NT2/D1 (cell line): ENCODE measurements around the gene GPR179.

ENCODE experiments used
- DNase-seq: peaks from one replicate; pipeline ENCODE4 v3.0.0-alpha.2; 2011; ENCODE audit warnings: low read depth, low spot score
- H3K27me3 ChIP-seq: 2 replicates; pipeline ENCODE4 v1.6.0; 2011; ENCODE audit warnings: mild to moderate bottlenecking; ENCODE audit not compliant: insufficient read length, insufficient read depth
- H3K36me3 ChIP-seq: 2 replicates; pipeline ENCODE4 v1.6.1; 2011; ENCODE audit warnings: mild to moderate bottlenecking, low read length, mixed read lengths; ENCODE audit not compliant: insufficient read depth, insufficient read length
- H3K4me1 ChIP-seq: 2 replicates; pipeline ENCODE4 v1.5.1; 2011; ENCODE audit not compliant: insufficient read depth, insufficient read length
- H3K4me3 ChIP-seq: 2 replicates; pipeline ENCODE4 v1.5.1; 2011; ENCODE audit warnings: low read depth; ENCODE audit not compliant: insufficient read length
- H3K9ac ChIP-seq: 2 replicates; pipeline ENCODE4 v1.6.0; 2011; ENCODE audit warnings: low read depth; ENCODE audit not compliant: insufficient read length
- H3K9me3 ChIP-seq: 2 replicates; pipeline ENCODE4 v1.5.1; 2011; ENCODE audit warnings: mild to moderate bottlenecking, low read length; ENCODE audit not compliant: insufficient read depth
- SUZ12 ChIP-seq: IDR thresholded peaks from 2 replicates; pipeline ENCODE4 v1.6.1; 2011; ENCODE audit not compliant: insufficient read length, insufficient read depth; ENCODE audit errors: extremely low read depth
- YY1 ChIP-seq: IDR thresholded peaks from 2 replicates; pipeline ENCODE4 v1.6.1; 2011; ENCODE audit not compliant: insufficient read length, insufficient read depth
- ZNF274 ChIP-seq: IDR thresholded peaks from 2 replicates; pipeline ENCODE4 v1.6.1; 2011; ENCODE audit warnings: mild to moderate bottlenecking, low read depth, low read length

Gene GPR179

GRCh38 chr17:38351412-38352222 lies 7.9 kb upstream of the GPR179 start, which contains the start of gene SOCS7:
Gene SOCS7, plus strand, starts transcription at chr17:38351844. Its CDS starts 209 bp downstream, at chr17:38352053.
- no peaks in the 10 kb centered on the region for H3K9me3 ChIP-seq
- DNase-seq, result peak; percentile 66
- H3K9ac ChIP-seq, result peak within 1 kb of the TSS; percentile 80
- no peaks in the 10 kb centered on the region for H3K36me3 ChIP-seq
- peaks cover 15% of the 10 kb centered on the region for H3K27me3 ChIP-seq
- TF ChIP-seq YY1 (no peak), ZNF274 (no peak), SUZ12 (no peak)
- peaks cover 3% of the 10 kb centered on the region for H3K4me1 ChIP-seq
- H3K4me3 ChIP-seq, result peak within 1 kb of the TSS; percentile 66

- peaks cover 15% of the 10 kb centered on the region for H3K27me3 ChIP-seq
- no peak for DNase-seq
- peaks cover 3% of the 10 kb centered on the region for H3K4me1 ChIP-seq
- no peaks in the 10 kb centered on the region for H3K9me3 ChIP-seq
- peak overlapping the region; percentile 36 for H3K9ac ChIP-seq
- H3K4me3 ChIP-seq, result no peak overlapping the region
- TF ChIP-seq YY1, result no peak
- TF ChIP-seq SUZ12, result no peak
- no peak for TF ChIP-seq ZNF274
- no peaks in the 10 kb centered on the region for H3K36me3 ChIP-seq
These were observed 6.3 kb upstream of the GPR179 start for GRCh38 chr17:38350035-38350434.

- DNase-seq, result peak; percentile 70
- no peaks in the 10 kb centered on the region for H3K9me3 ChIP-seq
- no peaks in the 10 kb centered on the region for H3K36me3 ChIP-seq
- peaks cover 15% of the 10 kb centered on the region for H3K27me3 ChIP-seq
- H3K9ac ChIP-seq, result no peak overlapping the region
- H3K4me1 ChIP-seq, result peaks cover 7% of the 10 kb centered on the region
- H3K4me3 ChIP-seq, result no peak overlapping the region
- TF ChIP-seq SUZ12 (no peak), ZNF274 (no peak), YY1 (no peak)
These were observed 5.5 kb upstream of the GPR179 start for GRCh38 chr17:38349097-38349730.

GRCh38 chr17:38345743-38346142 lies 2.0 kb upstream of the GPR179 start:
- H3K9me3 ChIP-seq, result no peaks in the 10 kb centered on the region
- H3K9ac ChIP-seq, result no peak overlapping the region
- no peaks in the 10 kb centered on the region for H3K36me3 ChIP-seq
- no peak for DNase-seq
- peaks cover 15% of the 10 kb centered on the region for H3K4me1 ChIP-seq
- no peak overlapping the region for H3K4me3 ChIP-seq
- TF ChIP-seq SUZ12, result no peak
- TF ChIP-seq YY1, result no peak
- TF ChIP-seq ZNF274, result no peak
- H3K27me3 ChIP-seq, result no peaks in the 10 kb centered on the region

- no peak overlapping the region for H3K9ac ChIP-seq
- TF ChIP-seq ZNF274 (no peak), SUZ12 (no peak), YY1 (no peak)
- no peaks in the 10 kb centered on the region for H3K36me3 ChIP-seq
- no peaks in the 10 kb centered on the region for H3K9me3 ChIP-seq
- H3K4me1 ChIP-seq, result peaks cover 15% of the 10 kb centered on the region
- H3K4me3 ChIP-seq, result no peak overlapping the region
- no peaks in the 10 kb centered on the region for H3K27me3 ChIP-seq
- DNase-seq, result no peak
These were observed 627 bp upstream of the GPR179 start for GRCh38 chr17:38344420-38344745.

GRCh38 chr17:38342886-38343607 lies 709 bp downstream of the GPR179 start:
- Histone ChIP-seq H3K36me3 (no peaks in the 10 kb centered on the region), H3K27me3 (peaks cover 4% of the 10 kb centered on the region), H3K9me3 (no peaks in the 10 kb centered on the region), H3K9ac (peak overlapping the region; percentile 11), H3K4me3 (no peak overlapping the region), H3K4me1 (peaks cover 15% of the 10 kb centered on the region)
- TF ChIP-seq YY1 (no peak), SUZ12 (no peak), ZNF274 (no peak)
- no peak for DNase-seq

GRCh38 chr17:38341035-38341721 lies 2.6 kb downstream of the GPR179 start:
- DNase-seq, result no peak
- H3K4me1 ChIP-seq, result peaks cover 15% of the 10 kb centered on the region
- H3K4me3 ChIP-seq, result no peak overlapping the region
- H3K27me3 ChIP-seq, result peaks cover 4% of the 10 kb centered on the region
- no peaks in the 10 kb centered on the region for H3K9me3 ChIP-seq
- H3K9ac ChIP-seq, result no peak overlapping the region
- TF ChIP-seq ZNF274, result no peak
- TF ChIP-seq SUZ12, result no peak
- TF ChIP-seq YY1, result no peak
- no peaks in the 10 kb centered on the region for H3K36me3 ChIP-seq
